Epithelial cell of alveolus of lung (primary cell): ENCODE data around the gene HSPH1. TPM values are rescaled to one million over a fixed set of nuclear protein-coding genes. Genes with fewer than 3 reads are reported as not detected.

Source experiments
- total RNA-seq: library from RNA; depleted of rRNA; stranded (reverse); fragments of >200 nt; gene quantifications from 2 replicates; pipeline ENCODE4 v1.2.1, GENCODE V29; 2015

HSPH1 gene
- total RNA-seq = 27.8 and 37.0 TPM in 2 replicates

DNA sequence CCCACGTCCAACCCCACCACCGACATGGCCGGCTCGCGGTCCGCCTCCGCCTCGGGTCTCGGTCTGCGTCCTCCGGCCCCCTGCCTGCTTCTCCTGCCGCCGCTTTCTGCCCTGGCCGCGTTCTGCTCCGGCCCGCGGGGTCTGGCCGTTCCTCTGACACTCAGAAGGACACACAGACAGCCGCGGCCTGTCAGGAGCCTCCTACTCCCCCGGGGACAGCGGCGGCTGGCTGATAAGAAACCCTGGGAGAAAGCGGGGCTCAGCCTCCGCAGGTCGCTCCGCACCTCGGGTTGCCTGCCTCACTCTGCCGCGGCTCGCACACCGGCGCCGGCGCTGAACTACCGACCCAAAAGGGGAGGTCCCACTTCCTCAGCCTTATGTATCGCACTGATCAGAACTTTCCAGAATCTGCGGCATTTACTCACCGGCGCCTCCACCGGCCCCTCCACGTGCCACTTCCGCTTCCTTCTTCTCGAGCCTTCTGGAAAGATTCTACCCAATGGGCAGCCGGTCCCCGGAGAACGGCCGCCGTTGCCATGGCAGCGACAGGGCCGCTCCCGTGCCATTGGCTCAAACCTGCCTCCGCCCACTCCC, at the start of gene HSPH1:
Gene HSPH1, minus strand, starts transcription at position 348 of the 594 bp plus-strand sequence. Its CDS starts 322 bp downstream, at position 26.

DNA sequence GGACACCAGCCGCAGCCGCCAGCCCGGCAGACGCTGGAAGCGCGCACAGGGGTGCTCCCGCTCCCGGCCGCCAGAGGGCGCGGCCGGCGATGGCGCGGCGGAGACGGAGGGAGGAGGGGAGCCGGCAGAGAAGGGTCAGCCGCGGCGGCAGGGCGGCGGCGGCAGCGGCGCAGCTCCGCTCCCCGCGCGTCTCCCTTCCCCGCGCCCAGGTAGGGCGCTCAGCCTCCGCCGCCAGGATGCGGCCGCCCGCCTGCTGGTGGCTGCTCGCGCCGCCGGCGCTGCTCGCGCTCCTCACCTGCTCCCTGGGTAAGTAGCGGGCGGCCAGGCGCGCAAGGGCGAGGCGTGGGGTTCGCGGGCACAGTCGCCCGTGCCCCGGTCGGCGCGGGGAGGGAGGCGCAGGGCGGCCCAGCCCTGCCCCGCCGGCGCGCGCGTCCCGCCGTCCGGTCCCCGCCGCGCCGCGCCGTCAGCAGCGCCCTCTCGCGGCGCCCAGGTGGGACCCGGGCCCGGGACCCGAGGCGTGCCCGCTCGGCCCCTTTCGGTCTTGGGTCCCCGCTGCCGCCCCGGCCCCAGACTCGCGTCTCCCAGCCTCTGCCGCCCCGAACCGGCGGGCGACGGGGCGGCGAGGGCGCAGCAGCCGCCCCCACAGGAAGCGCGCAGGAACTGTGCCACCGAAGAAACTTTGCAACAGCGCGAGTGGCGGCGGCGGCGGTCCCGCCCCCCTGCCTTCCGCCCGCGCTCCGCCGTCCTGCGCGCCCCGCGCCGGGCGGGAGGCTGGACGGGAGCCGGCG, 38.3 kb upstream of the HSPH1 start, which contains the start of gene B3GLCT:
Gene B3GLCT, plus strand, starts transcription at position 127 of the 788 bp plus-strand sequence. Its CDS starts 110 bp downstream, at position 237.

Other genes with a start within 250 kb of the HSPH1 start
- 0.56 TPM in 1 of 2 replicates, not detected in the other for gene TEX26, start 229.2 kb downstream of the HSPH1 start, total RNA-seq
- 3.5 and 7.4 TPM in 2 replicates for gene B3GLCT, start 38.1 kb upstream of the HSPH1 start, total RNA-seq